ENCODE data around the gene NPFFR1.
A peak's percentile ranks its signal among the peaks of the same experiment; 100 is the strongest.

Gene NPFFR1

DNA sequence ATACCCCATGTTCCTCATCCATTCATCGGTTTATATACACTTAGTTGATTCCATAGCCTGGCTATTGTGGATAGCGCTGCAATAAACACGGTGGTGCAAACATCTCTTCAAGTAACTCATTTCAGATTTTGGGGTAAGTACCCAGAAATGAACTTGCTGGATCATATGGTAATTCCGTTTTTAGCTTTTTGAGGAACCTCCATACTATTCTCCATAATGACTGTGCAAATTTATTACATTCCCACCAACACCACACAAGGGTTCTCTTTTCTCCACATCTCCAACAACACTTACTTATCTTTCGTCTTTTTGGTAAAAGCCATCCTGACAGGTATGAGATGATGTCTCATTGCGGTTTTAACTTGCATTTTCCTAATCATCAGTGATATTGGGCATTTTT is 3.7 kb downstream of the NPFFR1 start:
- TF ChIP-seq, protein P1, sequence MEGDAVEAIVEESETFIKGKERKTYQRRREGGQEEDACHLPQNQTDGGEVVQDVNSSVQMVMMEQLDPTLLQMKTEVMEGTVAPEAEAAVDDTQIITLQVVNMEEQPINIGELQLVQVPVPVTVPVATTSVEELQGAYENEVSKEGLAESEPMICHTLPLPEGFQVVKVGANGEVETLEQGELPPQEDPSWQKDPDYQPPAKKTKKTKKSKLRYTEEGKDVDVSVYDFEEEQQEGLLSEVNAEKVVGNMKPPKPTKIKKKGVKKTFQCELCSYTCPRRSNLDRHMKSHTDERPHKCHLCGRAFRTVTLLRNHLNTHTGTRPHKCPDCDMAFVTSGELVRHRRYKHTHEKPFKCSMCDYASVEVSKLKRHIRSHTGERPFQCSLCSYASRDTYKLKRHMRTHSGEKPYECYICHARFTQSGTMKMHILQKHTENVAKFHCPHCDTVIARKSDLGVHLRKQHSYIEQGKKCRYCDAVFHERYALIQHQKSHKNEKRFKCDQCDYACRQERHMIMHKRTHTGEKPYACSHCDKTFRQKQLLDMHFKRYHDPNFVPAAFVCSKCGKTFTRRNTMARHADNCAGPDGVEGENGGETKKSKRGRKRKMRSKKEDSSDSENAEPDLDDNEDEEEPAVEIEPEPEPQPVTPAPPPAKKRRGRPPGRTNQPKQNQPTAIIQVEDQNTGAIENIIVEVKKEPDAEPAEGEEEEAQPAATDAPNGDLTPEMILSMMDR (IDR thresholded peaks at IDR 0.05; ENCODE audit: low read length, missing control alignments) = no peak
- no peak overlapping the region for H3K4me3 ChIP-seq (replicated peaks; ENCODE audit: low read depth, low read length)
- DNase-seq (ENCODE audit: low read depth) = no peak

DNA sequence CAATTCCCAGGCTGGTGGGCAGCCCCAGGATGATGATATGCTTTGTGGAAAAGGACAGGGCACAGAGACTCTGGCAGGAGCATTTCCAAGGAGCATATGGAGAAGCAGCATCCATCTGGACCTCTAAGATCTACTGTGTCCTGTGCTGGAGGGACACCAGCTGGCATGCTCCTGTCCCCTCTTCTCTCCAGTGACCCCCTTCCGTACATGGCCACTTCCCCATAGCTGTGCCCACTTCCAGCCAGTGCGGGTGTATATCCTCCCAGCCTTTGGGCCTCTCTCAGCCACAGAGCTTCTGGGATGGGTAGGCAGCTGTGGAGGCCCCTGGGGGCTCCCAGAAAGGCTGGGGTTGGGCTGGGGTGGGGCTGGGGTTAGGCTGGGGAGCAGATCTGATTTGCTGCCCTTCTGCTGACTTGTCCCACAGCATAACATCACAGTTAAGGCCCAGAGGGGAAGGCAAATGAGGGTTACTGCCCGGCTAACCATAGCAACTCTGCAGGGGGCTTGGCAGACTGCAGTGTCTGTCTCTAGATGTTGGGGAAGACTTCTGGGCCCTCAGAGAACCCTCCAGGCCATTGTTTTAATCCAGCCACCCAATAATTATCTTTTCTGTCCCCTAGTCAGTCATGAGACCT is 6.3 kb downstream of the NPFFR1 start:
- TF ChIP-seq, protein P1 (IDR thresholded peaks at IDR 0.05; ENCODE audit: low read length, missing control alignments) = no peak
- DNase-seq (ENCODE audit: low read depth) = no peak

DNA sequence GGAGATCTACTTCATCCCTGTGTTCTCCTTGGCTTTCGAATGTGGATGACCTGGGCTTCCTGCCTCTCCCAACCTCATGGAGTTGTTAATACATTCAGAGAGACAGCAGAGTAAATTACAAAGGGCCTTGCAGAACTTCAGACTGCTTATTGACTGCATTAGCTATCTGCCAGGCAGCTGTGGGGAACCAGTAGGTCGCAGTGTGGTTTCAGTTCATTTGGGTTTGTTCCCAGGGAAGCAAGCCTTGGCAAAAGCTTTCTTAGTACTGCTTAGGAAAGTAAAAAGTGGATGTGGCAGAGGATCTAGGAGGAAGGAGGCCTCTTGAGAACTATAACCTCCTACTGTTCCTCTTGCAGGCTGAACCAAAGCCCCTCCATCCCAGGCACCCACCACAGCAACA is 9.2 kb downstream of the NPFFR1 start:
- TF ChIP-seq, protein P1 (IDR thresholded peaks at IDR 0.05; ENCODE audit: low read length, missing control alignments) = no peak
- peak; percentile 61 for DNase-seq (ENCODE audit: low read depth)
- no peak overlapping the region for H3K4me3 ChIP-seq (replicated peaks; ENCODE audit: low read depth, low read length)

More for the DNA sequence above, 6.3 kb downstream of the NPFFR1 start:
- H3K4me3 ChIP-seq (replicated peaks; ENCODE audit: low read depth, low read length) = no peak overlapping the region

DNA sequence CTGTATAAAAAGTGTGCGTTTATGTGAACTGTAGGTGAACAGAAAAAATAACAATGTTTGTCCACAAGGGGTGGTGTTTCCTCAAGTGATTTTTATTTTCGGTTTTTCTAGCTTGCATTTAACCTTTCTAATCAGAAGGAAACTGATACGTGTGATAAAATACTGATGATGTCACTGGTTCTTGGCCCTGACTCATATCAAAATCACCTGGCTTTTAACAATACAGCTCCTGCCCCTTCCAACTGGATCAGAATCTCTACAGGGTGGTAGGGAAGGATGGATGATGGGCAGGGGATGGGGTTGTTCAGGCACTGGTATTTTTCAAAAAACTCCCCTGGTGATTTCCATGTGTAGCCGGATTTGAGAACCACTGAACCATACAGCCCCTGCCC is 10.9 kb downstream of the NPFFR1 start:
- DNase-seq (ENCODE audit: low read depth) = peak; percentile 44
- TF ChIP-seq, protein P1 (IDR thresholded peaks at IDR 0.05; ENCODE audit: low read length, missing control alignments) = peak; percentile 57
- no peak overlapping the region for H3K4me3 ChIP-seq (replicated peaks; ENCODE audit: low read depth, low read length)

DNA sequence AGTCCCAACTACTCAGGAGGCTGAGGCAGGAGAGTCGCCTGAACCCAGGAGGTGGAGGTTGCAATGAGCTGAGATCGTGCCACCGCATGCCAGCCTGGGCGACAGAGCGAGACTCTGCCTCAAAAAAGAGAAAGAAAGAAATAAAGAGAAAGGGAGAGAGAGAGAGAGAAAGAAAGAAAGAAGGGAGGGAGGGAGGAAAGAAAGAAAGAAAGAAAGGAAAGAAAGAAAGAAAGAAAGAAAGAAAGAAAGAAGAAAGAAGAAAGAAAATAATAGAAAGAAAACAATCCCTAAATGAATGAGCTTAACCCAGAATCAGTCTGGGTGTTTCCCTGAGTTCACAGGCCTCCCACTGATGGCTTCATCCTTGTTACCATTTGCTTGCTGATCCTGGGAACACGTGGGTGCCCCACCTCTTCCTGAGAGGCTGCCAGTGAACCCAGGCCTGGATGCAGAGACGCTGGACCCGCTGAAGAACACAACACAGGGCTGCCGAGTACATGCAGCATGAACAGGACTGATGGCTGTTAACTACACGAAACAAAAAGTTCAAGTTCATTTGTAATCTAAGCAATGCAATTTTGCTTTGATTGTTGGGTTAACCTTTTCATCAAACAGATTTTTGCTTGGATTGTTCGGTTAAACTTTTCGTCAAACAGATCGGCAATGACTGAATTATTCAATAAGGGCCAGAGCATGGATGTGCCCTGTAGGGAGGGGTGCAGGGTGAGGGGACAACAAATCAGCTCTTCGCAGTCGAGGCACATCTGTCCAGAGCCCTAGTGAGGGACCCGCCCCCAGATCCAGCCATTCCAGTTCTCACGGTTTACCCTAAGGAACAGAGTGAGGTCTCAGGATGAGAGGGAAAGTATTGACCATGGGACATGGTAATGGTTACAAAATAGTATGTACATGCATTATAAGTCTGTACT is 11.5 kb downstream of the NPFFR1 start:
- TF ChIP-seq, protein P1 (IDR thresholded peaks at IDR 0.05; ENCODE audit: low read length, missing control alignments) = no peak
- H3K4me3 ChIP-seq (replicated peaks; ENCODE audit: low read depth, low read length) = no peak overlapping the region

DNA sequence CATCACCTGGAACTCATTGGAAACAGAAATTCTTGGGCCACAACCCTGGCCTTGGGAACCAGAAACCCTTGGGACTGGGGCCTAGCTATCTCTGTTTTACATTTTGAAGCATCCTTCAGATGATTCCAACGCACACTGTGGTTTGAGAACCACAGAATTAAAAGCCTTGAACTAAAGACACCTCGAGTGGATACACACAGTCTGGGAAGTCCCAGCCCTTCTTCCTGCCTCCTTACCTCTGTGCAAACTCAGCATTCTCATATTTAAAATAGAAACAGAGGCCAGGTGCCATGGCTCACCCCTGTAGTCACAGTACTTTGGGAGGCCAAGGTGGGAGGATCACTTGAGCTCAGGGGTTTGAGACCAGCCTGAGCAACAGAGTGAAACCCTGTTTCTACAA is 12.9 kb downstream of the NPFFR1 start:
- no peak overlapping the region for H3K4me3 ChIP-seq (replicated peaks; ENCODE audit: low read depth, low read length)
- no peak for DNase-seq (ENCODE audit: low read depth)
- TF ChIP-seq, protein P1 (IDR thresholded peaks at IDR 0.05; ENCODE audit: low read length, missing control alignments) = no peak

More for the DNA sequence above, 11.5 kb downstream of the NPFFR1 start:
- DNase-seq (ENCODE audit: low read depth) = no peak

All from fibroblast of pulmonary artery (primary cell).